Uterus (tissue), 4 donors: ENCODE results near the gene ATP6V0B. TPM values are rescaled to one million over a fixed set of nuclear protein-coding genes. Genes with fewer than 3 reads are reported as not detected.

Source experiments
- DNase-seq, 2 donors: peaks; one replicate each; pipeline ENCODE4 v3.0.0-alpha.2; 2019 to 2020
- H3K27ac ChIP-seq, 2 donors: fragments of 200-600 bp; sonication (generic); 1 replicate in 1 of 2; 2 replicates in 1 of 2; pipeline ENCODE4 v1.5.1; 2016 to 2018
- H3K27me3 ChIP-seq, 2 donors: fragments of 200-600 bp; sonication (generic); one replicate each; pipeline ENCODE4 v1.5.1; 2018 to 2019; ENCODE audit warnings: control low read depth in 1 of 2
- H3K36me3 ChIP-seq, 2 donors: fragments of 200-600 bp; sonication (generic); one replicate each; pipeline ENCODE4 v1.5.1; 2019; ENCODE audit warnings: control low read depth in 1 of 2
- H3K4me1 ChIP-seq, 2 donors: fragments of 200-600 bp; sonication (generic); one replicate each; pipeline ENCODE4 v1.5.1; 2018 to 2019; ENCODE audit warnings: control low read depth in 1 of 2
- H3K4me3 ChIP-seq, 2 donors: fragments of 200-600 bp; sonication (generic); 1 replicate in 1 of 2; 2 replicates in 1 of 2; pipeline ENCODE4 v1.5.1; 2018 to 2019; ENCODE audit warnings: mild to moderate bottlenecking in 1 of 2
- H3K9me3 ChIP-seq, 2 donors: fragments of 200-600 bp; sonication (generic); one replicate each; pipeline ENCODE4 v1.5.1; 2019; ENCODE audit warnings: control low read depth in 1 of 2
- CTCF ChIP-seq, 4 experiments: fragments of 200-600 bp in 2 of 4; fragments of 450-650 bp in 2 of 4; sonication (generic) in 2 of 4; IDR thresholded peaks; one replicate each; pipeline ENCODE4 v1.5.1; 2016 to 2019; ENCODE audit warnings: antibody characterized with exemption in 4 of 4, mild to moderate bottlenecking in 2 of 4, moderate library complexity in 1 of 4
- POLR2A ChIP-seq, 2 donors: fragments of 450-650 bp; IDR thresholded peaks; one replicate each; pipeline ENCODE4 v1.6.1; 2016; ENCODE audit warnings: antibody characterized with exemption in 2 of 2, mild to moderate bottlenecking in 1 of 2, moderate library complexity in 1 of 2
- intact Hi-C: fragments of 100-400 bp; cut with DNase I; formaldehyde crosslinking; loops from one replicate; pipeline ENCODE4 v1.15.1; 2023; ENCODE audit warnings: low total_unique reads
- total RNA-seq, 4 donors: library from RNA; depleted of rRNA in 3 of 4; stranded (reverse); fragments of >200 nt in 3 of 4; gene quantifications; one replicate each; pipeline versions ENCODE4 v1.1.0 to v1.2.4, GENCODE V29; 2014 to 2023
- donor health status: DM: yes; HTN: yes; CAD: no.

The ATP6V0B gene
- total RNA-seq, 4 donors from 2014 or later = 49.6 to 183 (median 65.4) TPM

GRCh38 chr1:44021581-44022321, 47.0 kb downstream of the ATP6V0B start:
- intact Hi-C loops = no loop called here
- no peak overlapping the region for H3K4me3 ChIP-seq
- H3K36me3 ChIP-seq = no peaks in the 10 kb centered on the region
- H3K4me1 ChIP-seq = no peaks in the 10 kb centered on the region
- TF ChIP-seq CTCF (IDR thresholded peaks at IDR 0.05) (no peak), POLR2A (IDR thresholded peaks at IDR 0.05) (no peak)
- no peaks in the 10 kb centered on the region for H3K27me3 ChIP-seq
- H3K27ac ChIP-seq = no peak overlapping the region
- H3K9me3 ChIP-seq = no peaks in the 10 kb centered on the region
- no peak for DNase-seq

GRCh38 chr1:44024031-44024902, 49.5 kb downstream of the ATP6V0B start:
- no peak overlapping the region for H3K4me3 ChIP-seq

GRCh38 chr1:44024903-44025525, 50.3 kb downstream of the ATP6V0B start:
- TF ChIP-seq POLR2A (IDR thresholded peaks at IDR 0.05) (no peak), CTCF (IDR thresholded peaks at IDR 0.05) (no peak)

More at GRCh38 chr1:44024031-44024902, 49.5 kb downstream of the ATP6V0B start:
- DNase-seq = no peak
- Histone ChIP-seq H3K9me3 (no peaks in the 10 kb centered on the region), H3K27me3 (no peaks in the 10 kb centered on the region), H3K27ac (no peak overlapping the region), H3K36me3 (no peaks in the 10 kb centered on the region), H3K4me1 (peaks cover 0 to 5% of the 10 kb centered on the region in 2 donors)
- TF ChIP-seq POLR2A (IDR thresholded peaks at IDR 0.05) = no peak
- TF ChIP-seq CTCF (IDR thresholded peaks at IDR 0.05) = no peak
- intact Hi-C loops = no loop called here

GRCh38 chr1:44025816-44026215, 51.1 kb downstream of the ATP6V0B start:
- TF ChIP-seq POLR2A (IDR thresholded peaks at IDR 0.05) = no peak
- TF ChIP-seq CTCF (IDR thresholded peaks at IDR 0.05) = no peak
- Histone ChIP-seq H3K36me3 (no peaks in the 10 kb centered on the region), H3K27me3 (no peaks in the 10 kb centered on the region), H3K4me3 (no peak overlapping the region), H3K9me3 (no peaks in the 10 kb centered on the region), H3K4me1 (peaks cover 0 to 8% of the 10 kb centered on the region in 2 donors), H3K27ac (no peak overlapping the region)
- DNase-seq = no peak
- intact Hi-C loops = no loop called here

More at GRCh38 chr1:44024903-44025525, 50.3 kb downstream of the ATP6V0B start:
- Histone ChIP-seq H3K4me3 (no peak overlapping the region), H3K4me1 (peaks cover 0 to 8% of the 10 kb centered on the region in 2 donors), H3K27ac (no peak overlapping the region), H3K9me3 (no peaks in the 10 kb centered on the region), H3K36me3 (no peaks in the 10 kb centered on the region), H3K27me3 (no peaks in the 10 kb centered on the region)
- DNase-seq = no peak
- intact Hi-C loops = no loop called here
